HFFc6 (cell line): ENCODE results near the gene RRP1. TPM values are rescaled to one million over a fixed set of nuclear protein-coding genes. Genes with fewer than 3 reads are reported as not detected.

Source experiments
- DNase-seq: peaks from one replicate; pipeline ENCODE4 v3.0.0-alpha.2; 2018
- H3K27ac Mint-ChIP-seq: 2 replicates; pipeline ENCODE4 v1.8.0; 2020; ENCODE audit warnings: mild to moderate bottlenecking, mixed read lengths
- H3K27me3 Mint-ChIP-seq: 2 replicates; pipeline ENCODE4 v1.8.0; 2021; ENCODE audit warnings: mild to moderate bottlenecking, moderate library complexity, mixed read lengths; ENCODE audit not compliant: insufficient read depth
- H3K36me3 Mint-ChIP-seq: 2 replicates; pipeline ENCODE4 v1.8.0; 2021; ENCODE audit warnings: low read depth, mixed read lengths
- H3K4me1 Mint-ChIP-seq: 2 replicates; pipeline ENCODE4 v1.8.0; 2020; ENCODE audit warnings: low read depth, mixed read lengths
- H3K4me3 Mint-ChIP-seq: 2 replicates; pipeline ENCODE4 v1.8.0; 2020; ENCODE audit warnings: mild to moderate bottlenecking, moderate library complexity, mixed read lengths
- H3K9me3 Mint-ChIP-seq: 2 replicates; pipeline ENCODE4 v1.8.0; 2020; ENCODE audit warnings: mild to moderate bottlenecking, mixed read lengths
- CTCF ChIP-seq: fragments of 200-600 bp; sonication (generic); IDR thresholded peaks from 2 replicates; pipeline ENCODE4 v1.5.0; 2021; ENCODE audit warnings: antibody characterized with exemption, mild to moderate bottlenecking
- total RNA-seq, 6 experiments: library from RNA; stranded (reverse); fragmentation: NEBNext Ultra II Directional; extraction: Animal tissue kit (Norgen Biotek cat#: 25700); gene quantifications; 2 replicates in 1 of 6; 3 replicates in 5 of 6; pipeline ENCODE4 v1.2.3, GENCODE V29; 2021

The RRP1 gene
- total RNA-seq, 6 experiments from 2014 or later, result 19.9 to 24.8 (median 23.0) TPM

DNA sequence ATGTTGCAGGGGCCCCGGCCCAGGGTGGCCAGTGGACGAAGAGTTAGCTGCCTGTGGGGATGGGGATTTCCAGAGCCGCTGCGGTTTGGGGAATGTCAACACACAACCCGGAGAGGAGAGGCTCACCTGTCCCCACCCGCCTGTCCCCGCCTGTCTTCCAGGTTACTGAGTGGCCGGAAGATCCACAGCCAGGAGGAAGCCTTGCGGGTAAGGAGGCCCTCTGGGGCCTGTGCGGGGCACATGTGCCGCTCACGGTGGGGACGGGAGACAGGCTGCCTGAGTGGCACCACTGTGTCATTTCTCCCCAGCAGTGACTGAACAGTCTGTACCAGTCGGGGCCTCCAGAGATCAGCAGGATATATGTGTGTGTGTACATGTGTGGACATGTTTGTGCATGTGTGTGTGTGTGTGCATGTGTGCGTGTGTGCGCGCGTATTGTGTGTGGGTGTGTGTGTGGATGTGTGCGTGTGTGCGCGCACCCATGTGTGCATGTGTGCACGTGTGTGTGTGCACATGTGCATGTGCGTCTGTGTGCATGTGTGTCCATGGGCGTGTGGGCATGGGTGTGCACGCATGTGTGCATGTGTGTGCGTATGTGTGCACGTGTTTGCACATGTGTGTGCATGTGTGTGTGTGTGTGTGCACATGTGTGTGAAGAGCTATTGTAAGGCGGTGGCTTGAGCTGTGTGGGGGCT is 38.9 kb upstream of the RRP1 start:
- H3K27me3 Mint-ChIP-seq, result no peaks in the 10 kb centered on the region; the same call in none of the 2 replicates
- peak overlapping the region; percentile 14; the same call in 1 of the 2 replicates for H3K27ac Mint-ChIP-seq
- H3K9me3 Mint-ChIP-seq, result no peaks in the 10 kb centered on the region
- DNase-seq, result no peak
- no peaks in the 10 kb centered on the region for H3K4me1 Mint-ChIP-seq
- peaks cover 46% of the 10 kb centered on the region for H3K36me3 Mint-ChIP-seq
- H3K4me3 Mint-ChIP-seq, result no peak overlapping the region
- TF ChIP-seq CTCF, result no peak

GRCh38 chr21:43751955-43752591 is 37.3 kb upstream of the RRP1 start:
- DNase-seq, result no peak
- Mint-ChIP-seq H3K4me1 (no peaks in the 10 kb centered on the region), H3K27ac (no peak overlapping the region), H3K9me3 (no peaks in the 10 kb centered on the region), H3K36me3 (peaks cover 32% of the 10 kb centered on the region), H3K4me3 (no peak overlapping the region), H3K27me3 (no peaks in the 10 kb centered on the region; the same call in none of the 2 replicates)
- no peak for TF ChIP-seq CTCF

- H3K4me1 Mint-ChIP-seq, result no peaks in the 10 kb centered on the region
- no peak for TF ChIP-seq CTCF
- H3K27ac Mint-ChIP-seq, result no peak overlapping the region
- H3K4me3 Mint-ChIP-seq, result no peak overlapping the region
- H3K27me3 Mint-ChIP-seq, result no peaks in the 10 kb centered on the region; the same call in none of the 2 replicates
- H3K9me3 Mint-ChIP-seq, result no peaks in the 10 kb centered on the region
- peaks cover 27% of the 10 kb centered on the region for H3K36me3 Mint-ChIP-seq
- no peak for DNase-seq
Measured at GRCh38 chr21:43752758-43753438, 36.5 kb upstream of the RRP1 start.

DNA sequence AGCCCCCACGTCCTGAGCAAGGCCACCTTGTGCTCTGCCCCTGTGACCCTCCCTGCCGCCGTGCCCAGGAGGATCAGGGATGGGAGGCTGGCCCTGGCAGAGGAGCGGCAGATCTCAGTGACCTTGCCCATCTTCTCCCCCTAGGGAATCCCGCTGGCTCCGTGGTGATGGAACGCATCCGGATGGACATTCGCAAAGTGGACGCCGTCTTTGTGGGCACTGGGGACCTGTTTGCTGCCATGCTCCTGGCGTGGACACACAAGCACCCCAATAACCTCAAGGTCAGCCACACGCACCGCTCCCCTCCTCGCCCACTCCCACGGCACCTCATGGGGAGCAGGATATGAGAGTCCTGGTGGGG is 36.0 kb upstream of the RRP1 start:
- Mint-ChIP-seq H3K4me1 (no peaks in the 10 kb centered on the region), H3K9me3 (no peaks in the 10 kb centered on the region), H3K4me3 (no peak overlapping the region), H3K36me3 (peaks cover 27% of the 10 kb centered on the region), H3K27me3 (no peaks in the 10 kb centered on the region; the same call in none of the 2 replicates), H3K27ac (no peak overlapping the region)
- no peak for TF ChIP-seq CTCF
- no peak for DNase-seq

DNA sequence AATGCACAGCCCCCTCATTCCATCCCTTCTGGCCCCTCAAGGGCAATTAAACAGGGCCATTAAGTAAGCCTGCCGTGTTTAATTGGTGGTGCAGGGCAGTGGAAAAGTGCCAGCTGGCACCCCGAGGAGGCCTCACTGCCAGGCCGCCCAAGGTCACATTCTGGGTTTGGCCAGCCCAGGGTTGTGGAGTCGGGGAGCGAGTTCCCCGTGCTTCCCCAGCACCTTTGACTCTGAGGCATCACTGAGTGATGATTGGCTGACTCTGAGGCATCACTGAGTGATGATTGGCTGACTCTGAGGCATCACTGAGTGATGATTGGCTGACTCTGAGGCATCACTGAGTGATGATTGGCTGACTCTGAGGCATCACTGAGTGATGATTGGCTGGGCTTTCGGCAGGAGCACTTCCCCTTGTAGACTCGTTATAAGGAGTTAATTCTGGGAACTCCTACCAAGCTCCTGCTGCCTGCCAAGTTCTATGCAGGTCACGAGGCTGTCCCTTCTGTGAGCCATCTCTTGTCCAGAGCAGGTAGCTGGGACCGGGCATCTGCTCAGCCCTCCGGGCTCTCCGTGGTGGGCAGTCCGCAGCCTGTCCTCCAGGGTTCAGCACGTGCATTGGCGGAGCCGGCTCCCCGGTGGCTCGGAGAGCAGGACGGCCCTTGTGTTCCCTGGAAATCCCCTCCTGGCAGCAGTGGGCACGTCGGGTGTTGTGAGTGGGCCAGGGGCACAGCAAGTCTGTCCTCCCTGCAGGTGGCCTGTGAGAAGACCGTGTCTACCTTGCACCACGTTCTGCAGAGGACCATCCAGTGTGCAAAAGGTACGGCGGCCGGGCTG is 34.2 kb upstream of the RRP1 start:
- Mint-ChIP-seq H3K9me3 (no peaks in the 10 kb centered on the region), H3K27me3 (no peaks in the 10 kb centered on the region; the same call in none of the 2 replicates), H3K4me1 (no peaks in the 10 kb centered on the region), H3K4me3 (no peak overlapping the region), H3K36me3 (peaks cover 26% of the 10 kb centered on the region), H3K27ac (no peak overlapping the region)
- TF ChIP-seq CTCF, result no peak
- no peak for DNase-seq
